Hepatocyte (in vitro differentiated cells): ENCODE data around the gene PDE4B. TPM values are rescaled to one million over a fixed set of nuclear protein-coding genes. Genes with fewer than 3 reads are reported as not detected.

Source experiments
- DNase-seq: peaks from one replicate; pipeline ENCODE4 v3.0.0-alpha.2; 2016; ENCODE audit warnings: low spot score
- H2AFZ ChIP-seq: fragments of 200-600 bp; sonication (generic); 2 replicates; pipeline ENCODE4 v1.6.0; 2016; ENCODE audit warnings: antibody characterized with exemption, mild to moderate bottlenecking
- H3K27ac ChIP-seq: fragments of 200-600 bp; sonication (generic); 2 replicates; pipeline ENCODE4 v1.5.1; 2016; ENCODE audit warnings: mild to moderate bottlenecking
- H3K27me3 ChIP-seq: fragments of 200-600 bp; sonication (generic); 2 replicates; pipeline ENCODE4 v1.6.1; 2016
- H3K36me3 ChIP-seq: fragments of 200-600 bp; sonication (generic); replicated peaks from 2 replicates; pipeline ENCODE4 v1.5.1; 2016; ENCODE audit warnings: low read depth; ENCODE audit not compliant: insufficient read depth
- H3K4me1 ChIP-seq: fragments of 200-600 bp; sonication (generic); 2 replicates; pipeline ENCODE4 v1.5.1; 2016; ENCODE audit warnings: mild to moderate bottlenecking, moderate library complexity; ENCODE audit not compliant: insufficient read depth
- H3K4me2 ChIP-seq: fragments of 200-600 bp; sonication (generic); 2 replicates; pipeline ENCODE4 v1.6.0; 2016
- H3K4me3 ChIP-seq: fragments of 200-600 bp; sonication (generic); 2 replicates; pipeline ENCODE4 v1.5.1; 2016; ENCODE audit warnings: mild to moderate bottlenecking
- H3K79me2 ChIP-seq: fragments of 200-600 bp; sonication (generic); 2 replicates; pipeline ENCODE4 v1.6.0; 2017; ENCODE audit warnings: mild to moderate bottlenecking
- H3K9me2 ChIP-seq: fragments of 200-600 bp; sonication (generic); replicated peaks from 2 replicates; pipeline ENCODE4 v1.6.0; 2017; ENCODE audit warnings: mild to moderate bottlenecking; ENCODE audit not compliant: insufficient read depth
- H3K9me3 ChIP-seq: fragments of 200-600 bp; sonication (generic); 2 replicates; pipeline ENCODE4 v1.5.1; 2016; ENCODE audit warnings: low read depth, mild to moderate bottlenecking
- H4K20me1 ChIP-seq: fragments of 200-600 bp; sonication (generic); 2 replicates; pipeline ENCODE4 v1.6.0; 2016; ENCODE audit warnings: mild to moderate bottlenecking; ENCODE audit not compliant: insufficient read depth, poor library complexity, severe bottlenecking
- CTCF ChIP-seq: fragments of 200-600 bp; sonication (generic); IDR thresholded peaks from 2 replicates; pipeline ENCODE4 v1.5.1; 2016; ENCODE audit warnings: antibody characterized with exemption, mild to moderate bottlenecking; ENCODE audit not compliant: poor library complexity
- EZH2 ChIP-seq: fragments of 200-600 bp; sonication (generic); IDR thresholded peaks from 2 replicates; pipeline ENCODE4 v1.6.1; 2016; ENCODE audit warnings: antibody characterized with exemption, mild to moderate bottlenecking, borderline replicate concordance
- EZH2phosphoT487 ChIP-seq: fragments of 200-600 bp; sonication (generic); IDR thresholded peaks from one replicate; pipeline ENCODE4 v1.6.1; 2018; ENCODE audit warnings: antibody characterized with exemption, mild to moderate bottlenecking, low read depth, moderate library complexity; ENCODE audit not compliant: unreplicated experiment, severe bottlenecking
- WGBS: methylation state at CpG from one replicate; pipeline ENCODE4 v1.1.6; 2016; ENCODE audit warnings: low lambda C conversion rate; ENCODE audit errors: missing lambda C conversion rate; 5-methylcytosine and 5-hydroxymethylcytosine counted together
- polyA plus RNA-seq: library from polyadenylated mRNA; unstranded; fragments of >200 nt; fragmentation: Nextera tagmentation; extraction: Ambion mirVana; gene quantifications from 2 replicates; pipeline ENCODE4 v1.2.1, GENCODE V29; 2016
- total RNA-seq: library from RNA; depleted of rRNA; stranded (reverse); fragments of >200 nt; gene quantifications from 2 replicates; pipeline ENCODE4 v1.2.3, GENCODE V29; 2014

The PDE4B gene
- total and polyA plus RNA-seq, 2 experiments from 2014 or later, result 1.8 to 3.4 TPM

- no peak for DNase-seq
- H2AFZ ChIP-seq, result no peak overlapping the region
- H3K9me3 ChIP-seq, result peaks cover 4% of the 10 kb centered on the region
- H3K36me3 ChIP-seq, result no peaks in the 10 kb centered on the region
- no peak for TF ChIP-seq EZH2
- no peak for TF ChIP-seq CTCF
- no peak for TF ChIP-seq EZH2phosphoT487
- H3K27me3 ChIP-seq, result no peaks in the 10 kb centered on the region
- H3K79me2 ChIP-seq, result no peaks in the 10 kb centered on the region
- WGBS, result 73% methylated on average over 2 of the region's 2 CpGs
- no peaks in the 10 kb centered on the region for H4K20me1 ChIP-seq
- H3K9me2 ChIP-seq, result no peaks in the 10 kb centered on the region
- no peak overlapping the region for H3K27ac ChIP-seq
- H3K4me2 ChIP-seq, result no peak overlapping the region
- H3K4me1 ChIP-seq, result no peaks in the 10 kb centered on the region
- H3K4me3 ChIP-seq, result no peak overlapping the region
These were observed 20.1 kb upstream of the PDE4B start for GRCh38 chr1:65772607-65773006.

DNA sequence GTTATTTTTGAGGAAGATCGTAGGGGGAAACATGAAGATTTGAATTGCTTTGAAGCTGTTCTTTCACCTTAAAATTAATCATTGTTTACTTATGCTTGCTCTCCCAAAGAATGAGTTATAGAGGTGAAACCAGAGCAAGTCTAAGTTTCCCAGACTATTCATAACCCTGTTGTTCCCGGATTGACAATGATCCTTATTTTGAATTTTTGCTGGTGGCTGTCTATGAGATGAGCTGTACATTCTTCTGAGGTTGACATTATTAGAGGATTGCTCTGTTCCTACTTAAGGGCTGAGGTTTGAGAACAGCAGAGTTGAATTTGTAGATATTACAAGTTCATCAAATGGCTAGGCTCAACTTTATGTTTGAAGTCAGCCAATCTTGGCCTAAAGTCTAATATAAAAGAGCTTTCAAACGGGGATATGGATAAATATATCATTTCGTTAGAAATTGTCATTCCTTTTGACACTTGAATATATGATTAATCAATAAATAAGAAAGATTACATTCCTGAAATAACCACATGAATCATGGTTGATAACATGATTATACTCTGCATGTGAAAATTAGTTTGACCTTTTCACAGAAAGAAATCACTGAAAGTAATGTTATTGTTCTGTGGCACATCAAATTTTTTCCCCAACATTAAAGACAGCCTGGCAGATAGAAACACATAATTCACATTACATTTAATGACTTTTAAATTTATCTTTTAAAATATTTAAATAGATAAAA lies 19.1 kb upstream of the PDE4B start:
- TF ChIP-seq CTCF (no peak), EZH2 (no peak), EZH2phosphoT487 (no peak)
- H3K79me2 ChIP-seq, result no peaks in the 10 kb centered on the region
- H3K27ac ChIP-seq, result no peak overlapping the region
- no peak overlapping the region for H2AFZ ChIP-seq
- H3K4me1 ChIP-seq, result no peaks in the 10 kb centered on the region
- H3K27me3 ChIP-seq, result no peaks in the 10 kb centered on the region
- 78% methylated on average over 4 of the region's 4 CpGs for WGBS
- H3K9me3 ChIP-seq, result peaks cover 4% of the 10 kb centered on the region
- H3K4me3 ChIP-seq, result no peak overlapping the region
- H3K9me2 ChIP-seq, result no peaks in the 10 kb centered on the region
- no peaks in the 10 kb centered on the region for H4K20me1 ChIP-seq
- no peak for DNase-seq
- H3K4me2 ChIP-seq, result no peak overlapping the region
- no peaks in the 10 kb centered on the region for H3K36me3 ChIP-seq

GRCh38 chr1:65788762-65789161 lies 3.9 kb upstream of the PDE4B start:
- Histone ChIP-seq H2AFZ (no peak overlapping the region), H3K36me3 (no peaks in the 10 kb centered on the region), H3K4me2 (no peak overlapping the region), H3K27me3 (peaks cover 35% of the 10 kb centered on the region), H3K79me2 (no peaks in the 10 kb centered on the region), H3K4me3 (no peak overlapping the region), H3K9me3 (no peaks in the 10 kb centered on the region), H3K9me2 (no peaks in the 10 kb centered on the region), H4K20me1 (no peaks in the 10 kb centered on the region), H3K4me1 (no peaks in the 10 kb centered on the region), H3K27ac (no peak overlapping the region)
- DNase-seq, result no peak
- TF ChIP-seq CTCF (no peak), EZH2 (no peak), EZH2phosphoT487 (no peak)
